Measurements from ENCODE around the gene CELA3A.

GRCh38 chr1:22043198-22043769, 41.8 kb downstream of the CELA3A start:
- TF ChIP-seq CREB3 (CRISPR knock-in tag; IDR thresholded peaks at IDR 0.05) (no peak), ZNF138 (CRISPR knock-in tag; IDR thresholded peaks at IDR 0.05; ENCODE audit: low read depth) (no peak), ZC3H4 (CRISPR knock-in tag; IDR thresholded peaks at IDR 0.05; ENCODE audit: borderline replicate concordance) (no peak), ZNF383 (CRISPR knock-in tag; IDR thresholded peaks at IDR 0.05; ENCODE audit: borderline replicate concordance) (no peak), CHCHD3 (CRISPR knock-in tag; IDR thresholded peaks at IDR 0.05) (no peak), CTCF (CRISPR knock-in tag; IDR thresholded peaks at IDR 0.05) (no peak), EZH2 (conservative IDR thresholded peaks at IDR 0.05; ENCODE audit: low read depth, low read length) (no peak), MED1 (CRISPR knock-in tag; IDR thresholded peaks at IDR 0.05) (no peak), GATA4 (IDR thresholded peaks at IDR 0.05; ENCODE audit: borderline replicate concordance, low read depth) (no peak), BCLAF1 (IDR thresholded peaks at IDR 0.05) (no peak), POLR2A (IDR thresholded peaks at IDR 0.05; ENCODE audit: insufficient read depth in 1 of 2, low read depth in 2 of 2, low read length in 2 of 2) (no peak), ZNF619 (CRISPR knock-in tag; IDR thresholded peaks at IDR 0.05) (no peak)
